GM12878 (cell line): ENCODE data around the gene TMTC1.

Source experiments
- GABPA ChIP-seq: IDR thresholded peaks from 2 replicates; pipeline ENCODE4 v1.6.1; 2014; ENCODE audit warnings: antibody characterized with exemption, low read depth, mild to moderate bottlenecking, inconsistent platforms
- MYC ChIP-seq: IDR thresholded peaks from 2 replicates; pipeline ENCODE4 v1.6.1; 2011; ENCODE audit warnings: mild to moderate bottlenecking, low read length, moderate library complexity, inconsistent platforms; ENCODE audit not compliant: insufficient read depth, insufficient replicate concordance, insufficient read length, severe bottlenecking
- PAX5 ChIP-seq: IDR thresholded peaks from 2 replicates; pipeline ENCODE4 v1.6.1; 2011; ENCODE audit warnings: low read depth, low read length, borderline replicate concordance
- POLR2AphosphoS5 ChIP-seq: IDR thresholded peaks from 2 replicates; pipeline ENCODE4 v1.6.1; 2011; ENCODE audit warnings: mild to moderate bottlenecking, low read length, inconsistent platforms
- SIX5 ChIP-seq: IDR thresholded peaks from 2 replicates; pipeline ENCODE4 v1.6.1; 2011; ENCODE audit warnings: mild to moderate bottlenecking, low read depth, low read length, moderate library complexity; ENCODE audit not compliant: severe bottlenecking
- TCF7 ChIP-seq: IDR thresholded peaks from 2 replicates; pipeline ENCODE4 v1.6.1; 2014; ENCODE audit warnings: antibody characterized with exemption, borderline replicate concordance
- TF ChIP-seq, protein P1 (sequence below), 3 experiments: IDR thresholded peaks in 2 of 3; conservative IDR thresholded peaks in 1 of 3; 2 replicates each; pipeline ENCODE4 v1.5.1; 2011; ENCODE audit warnings: low read depth in 3 of 3, low read length in 3 of 3, mild to moderate bottlenecking in 3 of 3, control low read depth in 2 of 3, moderate library complexity in 2 of 3, inconsistent platforms in 1 of 3, mixed read lengths in 1 of 3; ENCODE audit not compliant: control insufficient read depth in 2 of 3, insufficient read depth in 1 of 3; ENCODE audit errors: extremely low read depth in 1 of 3

DNA sequence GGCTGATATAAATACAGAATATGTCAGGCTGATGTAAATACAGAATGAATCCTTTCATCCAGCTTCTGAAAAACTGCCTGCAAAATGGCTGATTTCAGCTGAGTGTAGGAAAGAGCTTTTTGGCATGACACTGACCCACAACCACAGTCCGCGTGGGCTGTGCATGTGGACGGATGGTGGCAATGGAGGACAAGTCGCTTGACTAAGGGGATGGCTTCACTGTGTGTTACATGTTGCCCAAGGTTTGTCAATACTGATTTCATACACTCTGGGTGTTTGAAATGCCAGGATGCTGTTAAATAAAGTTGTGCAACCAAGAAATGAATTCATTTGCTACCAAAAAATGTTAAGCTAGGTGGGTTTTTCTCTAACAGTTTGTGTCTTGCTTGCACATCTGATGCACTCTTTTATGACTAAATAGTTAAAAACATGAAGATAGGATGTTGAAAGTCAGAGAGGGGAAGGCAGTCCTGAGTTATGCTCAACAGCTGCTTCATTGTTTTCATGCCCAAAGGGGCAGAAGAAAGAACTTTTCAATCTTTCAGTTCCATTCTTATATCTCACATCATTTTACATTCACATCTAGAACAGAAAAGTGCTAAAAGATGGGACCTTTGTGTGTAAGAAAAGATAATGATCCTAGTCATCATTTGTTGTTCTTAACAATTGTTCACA is 249.8 kb downstream of the TMTC1 start:
- TF ChIP-seq TCF7, result no peak
- TF ChIP-seq SIX5, result no peak
- no peak for TF ChIP-seq GABPA
- TF ChIP-seq, protein P1, sequence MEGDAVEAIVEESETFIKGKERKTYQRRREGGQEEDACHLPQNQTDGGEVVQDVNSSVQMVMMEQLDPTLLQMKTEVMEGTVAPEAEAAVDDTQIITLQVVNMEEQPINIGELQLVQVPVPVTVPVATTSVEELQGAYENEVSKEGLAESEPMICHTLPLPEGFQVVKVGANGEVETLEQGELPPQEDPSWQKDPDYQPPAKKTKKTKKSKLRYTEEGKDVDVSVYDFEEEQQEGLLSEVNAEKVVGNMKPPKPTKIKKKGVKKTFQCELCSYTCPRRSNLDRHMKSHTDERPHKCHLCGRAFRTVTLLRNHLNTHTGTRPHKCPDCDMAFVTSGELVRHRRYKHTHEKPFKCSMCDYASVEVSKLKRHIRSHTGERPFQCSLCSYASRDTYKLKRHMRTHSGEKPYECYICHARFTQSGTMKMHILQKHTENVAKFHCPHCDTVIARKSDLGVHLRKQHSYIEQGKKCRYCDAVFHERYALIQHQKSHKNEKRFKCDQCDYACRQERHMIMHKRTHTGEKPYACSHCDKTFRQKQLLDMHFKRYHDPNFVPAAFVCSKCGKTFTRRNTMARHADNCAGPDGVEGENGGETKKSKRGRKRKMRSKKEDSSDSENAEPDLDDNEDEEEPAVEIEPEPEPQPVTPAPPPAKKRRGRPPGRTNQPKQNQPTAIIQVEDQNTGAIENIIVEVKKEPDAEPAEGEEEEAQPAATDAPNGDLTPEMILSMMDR (IDR thresholded peaks at IDR 0.05 in 2 of 3, conservative IDR thresholded peaks at IDR 0.05 in 1 of 3; ENCODE audit: control insufficient read depth in 2 of 3, extremely low read depth in 1 of 3, insufficient read depth in 1 of 3, low read depth in 3 of 3, low read length in 3 of 3), result no peak
- TF ChIP-seq MYC, result no peak
- TF ChIP-seq POLR2AphosphoS5, result no peak
- TF ChIP-seq PAX5, result no peak
